HG03066 (cell line): ENCODE data around the gene CKLF.

Experiments
- ATAC-seq: cut with Tn5 transposase; IDR thresholded peaks from one replicate; pipeline ENCODE4 v1.9.1; 2021; ENCODE audit warnings: low read depth; ENCODE audit not compliant: unreplicated experiment

Gene CKLF

GRCh38 chr16:66516808-66517585 is 35.4 kb upstream of the CKLF start:
- ATAC-seq = peak; percentile 98

DNA sequence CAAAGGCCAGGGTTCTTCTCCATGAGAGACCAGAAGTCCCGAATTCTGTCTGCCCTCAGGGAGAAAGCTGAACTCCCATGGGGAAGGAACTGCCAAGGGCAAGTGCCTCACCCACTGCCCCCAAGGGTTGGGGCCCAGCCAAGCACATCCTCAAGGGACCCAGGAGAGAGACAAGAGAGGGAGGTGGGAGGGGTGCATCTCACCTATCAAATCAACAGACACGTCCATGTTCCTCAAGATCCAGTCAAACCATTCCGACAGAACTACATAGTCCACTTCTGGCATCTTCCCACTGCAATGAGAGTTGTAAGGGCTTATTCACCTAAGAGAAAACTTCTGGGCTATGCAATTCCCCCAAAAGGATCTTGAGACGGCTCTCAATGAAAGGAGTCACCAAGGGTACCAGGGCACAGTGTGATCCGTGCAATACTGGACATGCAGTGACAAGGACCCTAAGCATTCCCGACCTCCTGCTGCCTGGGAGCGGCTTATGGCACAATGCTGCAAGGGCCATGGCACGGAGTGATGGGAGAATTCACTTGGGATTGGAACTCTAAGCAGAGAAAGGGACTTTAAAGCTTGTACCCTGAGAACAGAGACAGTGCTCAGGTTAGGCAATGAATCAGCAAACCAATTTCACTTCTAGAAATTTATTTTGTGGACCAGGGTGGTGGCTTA is 34.7 kb upstream of the CKLF start:
- ATAC-seq = no peak

DNA sequence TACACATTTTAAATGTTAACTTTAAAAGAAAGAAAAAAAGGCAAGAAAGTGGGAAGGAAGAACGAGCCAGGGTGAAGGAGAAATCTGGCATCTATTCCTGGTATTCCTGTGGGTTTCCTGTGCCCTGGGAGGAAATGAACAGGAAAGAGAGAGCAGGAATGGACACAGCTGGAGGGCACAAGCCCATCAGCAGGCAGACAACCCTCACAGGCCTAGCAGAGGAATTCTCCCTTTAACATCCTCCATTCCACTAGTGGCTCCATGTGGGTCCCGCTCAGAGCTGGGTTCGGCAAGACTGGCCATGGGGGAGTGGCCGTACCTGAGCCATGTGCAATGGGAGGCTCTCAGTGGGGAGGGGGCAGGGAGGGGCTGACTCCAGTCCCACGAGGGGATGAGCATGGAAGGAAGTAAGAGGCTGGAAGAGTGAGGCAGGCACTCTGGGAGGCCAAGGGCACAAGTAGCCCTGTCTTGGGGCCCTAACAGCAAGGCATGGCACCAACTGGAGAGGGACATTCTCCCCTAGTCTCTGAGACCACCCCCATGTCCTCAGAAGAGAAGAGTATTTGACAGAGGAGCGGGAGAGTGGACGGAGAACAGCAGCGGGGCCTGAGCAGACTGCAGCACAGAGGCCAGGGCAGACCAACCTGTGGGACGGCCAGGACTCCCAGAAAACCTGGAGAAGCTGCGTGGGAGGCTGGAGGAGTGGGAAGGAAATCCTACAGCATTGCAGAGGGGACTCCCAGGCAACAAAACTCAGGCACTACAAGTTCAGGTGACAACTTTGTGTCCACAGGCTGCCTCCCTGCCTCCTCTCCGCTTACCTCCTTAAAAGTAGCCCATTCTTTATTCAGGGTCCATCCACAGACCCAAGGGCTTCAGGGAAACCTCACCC is 32.6 kb upstream of the CKLF start:
- ATAC-seq = no peak

DNA sequence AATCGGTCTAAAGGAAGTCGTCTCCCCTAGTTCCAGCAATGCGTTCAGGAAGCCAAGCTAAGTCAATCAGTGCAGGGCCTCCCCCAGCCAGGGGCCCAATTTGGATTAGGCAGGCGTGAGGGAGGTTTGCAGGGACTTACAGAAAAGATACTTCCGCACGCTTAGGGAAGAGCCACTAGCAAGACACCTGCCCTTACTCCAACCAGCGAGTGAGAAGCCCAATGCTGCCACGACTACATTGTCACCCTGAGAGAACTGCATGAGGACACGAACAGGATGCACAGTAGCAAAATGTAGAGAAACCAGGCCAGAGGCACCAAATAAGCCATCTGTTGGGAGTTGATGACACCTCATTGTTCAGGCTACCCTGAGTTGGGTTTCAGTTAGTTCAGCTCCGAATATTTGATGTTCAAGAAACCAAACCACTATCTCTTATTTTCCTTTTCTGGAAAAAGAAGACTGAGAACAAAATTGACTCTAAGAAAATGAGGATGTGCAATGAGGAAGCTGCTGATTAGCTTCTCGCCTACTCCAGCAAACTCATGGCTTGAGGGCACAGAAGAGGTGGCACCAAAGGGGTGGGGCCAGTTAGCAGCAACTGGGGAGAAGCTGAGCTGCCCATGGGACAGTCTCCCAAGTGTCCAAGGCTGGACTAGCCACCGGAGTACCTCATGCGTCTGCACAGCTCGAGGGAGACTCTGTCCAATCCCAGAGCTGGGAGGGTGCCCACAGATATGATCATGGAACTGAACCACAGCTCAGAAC is 31.8 kb upstream of the CKLF start:
- ATAC-seq = no peak

DNA sequence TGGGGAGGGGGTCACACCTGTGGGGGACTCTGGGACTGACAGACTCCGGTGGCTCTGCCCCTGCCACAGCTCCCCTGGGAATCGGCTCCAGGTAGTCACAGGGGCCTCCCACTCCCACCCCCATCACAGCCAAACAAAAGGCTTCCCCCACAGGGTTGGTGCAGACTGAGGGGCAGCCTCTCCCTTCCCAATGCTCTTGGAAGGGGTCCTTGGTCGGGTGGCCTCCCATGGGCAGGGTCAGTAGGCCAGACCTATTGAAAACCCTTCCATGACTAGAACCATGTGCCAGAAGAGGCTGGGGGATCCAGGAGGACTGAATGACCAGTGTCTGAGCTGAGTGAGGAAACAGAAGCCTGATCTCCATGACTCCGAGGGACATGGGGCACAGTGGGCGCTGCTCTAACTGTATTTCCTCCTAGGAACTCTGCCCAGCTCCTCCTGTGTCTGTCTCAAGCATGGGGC is 31.1 kb upstream of the CKLF start:
- ATAC-seq = no peak

GRCh38 chr16:66521951-66522771 is 30.2 kb upstream of the CKLF start:
- ATAC-seq = peak; percentile 44

- ATAC-seq = no peak
Measured at GRCh38 chr16:66522816-66523590, 29.4 kb upstream of the CKLF start.

DNA sequence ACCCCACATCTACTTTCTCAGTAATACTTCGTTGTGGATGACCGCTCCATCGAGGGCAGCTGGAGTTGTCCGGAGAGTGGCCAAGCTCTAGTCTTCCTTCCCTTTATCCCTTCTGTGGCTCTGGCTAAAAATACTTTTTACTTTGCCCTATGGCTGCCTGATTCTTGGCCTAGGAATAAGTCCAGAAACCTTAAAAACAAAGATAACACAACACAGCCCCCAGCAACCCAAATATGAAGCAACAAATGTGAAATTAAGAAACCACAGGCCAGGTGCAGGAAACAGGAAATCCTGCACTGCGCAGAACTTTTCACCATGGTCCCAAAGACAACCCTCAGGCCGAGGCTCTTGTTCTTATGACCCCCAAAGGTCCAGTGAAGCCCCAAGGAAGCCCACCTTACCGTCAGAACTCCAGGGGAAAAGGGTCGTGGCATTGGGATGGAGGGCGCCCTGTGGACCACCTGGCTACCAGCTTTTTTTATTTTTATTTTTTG is 28.5 kb upstream of the CKLF start:
- ATAC-seq = peak; percentile 43

GRCh38 chr16:66524601-66525164 is 27.7 kb upstream of the CKLF start:
- peak; percentile 68 for ATAC-seq

DNA sequence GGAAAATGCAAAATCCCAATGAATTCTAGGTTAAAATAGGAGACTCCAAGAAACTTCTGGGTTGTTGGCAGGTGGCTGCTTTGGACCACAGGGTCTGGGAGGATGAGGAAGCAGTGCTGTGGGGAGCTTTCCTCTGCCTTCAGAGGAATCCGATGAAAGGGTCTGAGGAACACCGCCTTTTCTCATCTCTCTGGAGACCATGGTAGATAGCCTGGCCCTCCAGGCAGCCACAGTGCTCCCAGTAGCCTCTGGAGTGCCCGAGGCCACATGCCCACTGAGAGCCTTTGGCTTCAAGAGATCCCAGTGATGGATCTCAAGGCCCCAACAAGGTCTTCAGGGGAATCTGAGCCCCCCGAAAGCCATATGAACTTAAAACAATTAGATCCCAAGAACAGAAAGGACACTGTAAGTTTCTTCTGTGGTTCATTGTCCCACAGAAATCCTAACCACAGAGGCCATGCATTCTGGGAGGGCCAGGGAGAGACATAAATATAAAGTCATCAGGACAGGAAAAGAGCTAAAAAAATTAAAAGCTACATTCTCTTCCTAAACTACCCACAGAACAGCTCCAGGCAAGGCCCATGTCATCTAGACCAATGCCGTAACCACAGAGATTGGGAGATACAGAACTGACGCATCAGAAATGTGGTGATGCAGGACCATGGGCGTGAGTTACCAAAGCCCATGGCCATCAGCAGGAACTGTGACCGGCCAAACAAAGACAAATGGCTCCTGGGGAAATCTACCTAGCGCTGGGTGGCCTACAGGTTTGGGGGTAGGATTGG is 26.8 kb upstream of the CKLF start:
- no peak for ATAC-seq

GRCh38 chr16:66528294-66528693 is 24.1 kb upstream of the CKLF start:
- no peak for ATAC-seq

DNA sequence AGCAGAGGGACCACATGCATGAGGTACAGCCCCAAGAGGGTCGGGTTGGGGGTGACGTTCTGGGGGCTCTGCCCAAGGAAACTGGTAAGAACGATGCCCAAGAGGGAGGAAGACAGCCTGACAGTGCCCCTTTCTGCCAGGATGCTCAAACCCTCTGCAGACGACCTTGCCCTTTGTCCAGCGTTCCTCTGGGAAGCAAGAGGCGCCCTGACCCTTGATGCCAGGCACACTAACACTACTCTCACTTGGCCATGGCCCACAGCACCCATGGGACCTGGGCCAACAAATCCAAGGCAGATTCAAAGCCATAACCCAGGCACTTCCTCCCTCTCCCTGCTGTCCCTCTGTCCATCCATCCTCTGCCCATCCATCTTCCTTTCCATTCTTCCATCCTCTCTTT is 22.9 kb upstream of the CKLF start:
- ATAC-seq = no peak

GRCh38 chr16:66534376-66534799 is 18.0 kb upstream of the CKLF start:
- ATAC-seq = no peak

DNA sequence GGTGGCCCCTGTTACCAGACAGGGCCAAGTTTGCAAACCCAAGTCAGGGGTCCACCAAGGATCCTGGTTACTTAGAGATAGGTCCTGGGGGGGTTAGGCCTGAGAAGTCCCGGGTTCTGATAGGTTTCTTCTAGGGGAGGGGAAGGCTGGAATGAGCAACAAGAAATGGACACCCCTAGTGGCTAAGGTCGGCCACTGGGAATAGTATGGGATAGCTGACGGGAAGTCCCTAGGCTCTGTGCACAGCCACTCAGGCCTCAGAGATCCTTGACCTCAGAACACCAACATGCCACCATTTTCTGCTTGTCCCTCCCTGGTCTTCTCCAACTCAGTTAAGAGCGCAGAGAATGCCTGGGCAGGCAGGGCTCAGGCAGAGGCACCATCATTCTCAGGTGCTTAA is 15.9 kb upstream of the CKLF start:
- no peak for ATAC-seq

GRCh38 chr16:66537236-66537635 is 15.1 kb upstream of the CKLF start:
- no peak for ATAC-seq

GRCh38 chr16:66538910-66539309 is 13.5 kb upstream of the CKLF start:
- ATAC-seq = no peak
